HS-27A (cell line): ENCODE measurements around the gene FITM2.
"Not testable (repeated sequence)": the region's sequence is repeated elsewhere in the genome, so short reads cannot be mapped to it uniquely, and the experiment has no call there.

Source experiments
- DNase-seq: peaks from one replicate; pipeline ENCODE4 v3.0.0-alpha.2; 2012; ENCODE audit warnings: low read depth, missing footprints

Gene FITM2

GRCh38 chr20:44331201-44331600 lies 20.2 kb upstream of the FITM2 start:
- no peak for DNase-seq

DNA sequence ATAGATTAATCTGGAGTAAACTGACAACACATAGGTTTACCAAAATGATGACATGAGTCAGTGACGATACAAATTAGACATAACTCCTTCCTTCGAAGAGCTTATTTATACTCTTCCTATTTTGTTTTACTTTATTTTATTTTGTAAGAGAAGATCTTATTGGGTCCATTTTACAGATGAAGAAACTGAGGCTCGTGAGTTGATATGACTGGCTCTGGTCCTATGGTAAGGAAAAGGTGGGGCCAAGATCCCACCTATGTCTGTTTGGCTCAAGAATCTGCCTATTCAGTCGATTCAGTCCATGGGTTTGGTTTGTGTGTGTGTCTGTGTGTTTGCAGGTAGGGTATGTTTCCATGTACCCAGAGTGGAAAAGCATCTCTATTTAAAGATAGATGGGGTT lies 17.4 kb upstream of the FITM2 start:
- DNase-seq = no peak

- DNase-seq = not testable (repeated sequence)
Observed at GRCh38 chr20:44327748-44328147, 16.7 kb upstream of the FITM2 start.

GRCh38 chr20:44326391-44327159 lies 15.6 kb upstream of the FITM2 start:
- no peak for DNase-seq

DNA sequence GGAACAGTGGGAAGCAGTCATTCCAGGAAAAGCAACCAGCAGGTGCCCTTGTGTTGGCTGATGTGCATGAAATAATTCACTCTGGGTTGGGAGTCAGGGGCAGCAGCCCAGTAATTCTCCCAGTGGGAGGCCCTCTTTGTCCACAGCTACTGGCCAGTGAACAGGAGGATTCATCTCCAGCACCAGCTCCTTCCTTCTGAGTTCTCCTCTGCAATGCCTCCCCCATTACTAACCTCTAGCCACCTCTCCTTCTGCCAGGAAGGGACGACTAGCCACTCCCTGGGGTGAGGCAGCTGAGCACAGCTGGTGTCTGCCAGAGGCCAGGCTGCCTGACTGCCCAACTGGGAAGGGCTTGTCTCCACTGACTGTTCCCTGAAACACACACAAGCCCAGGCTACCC lies 13.3 kb upstream of the FITM2 start:
- DNase-seq = no peak

DNA sequence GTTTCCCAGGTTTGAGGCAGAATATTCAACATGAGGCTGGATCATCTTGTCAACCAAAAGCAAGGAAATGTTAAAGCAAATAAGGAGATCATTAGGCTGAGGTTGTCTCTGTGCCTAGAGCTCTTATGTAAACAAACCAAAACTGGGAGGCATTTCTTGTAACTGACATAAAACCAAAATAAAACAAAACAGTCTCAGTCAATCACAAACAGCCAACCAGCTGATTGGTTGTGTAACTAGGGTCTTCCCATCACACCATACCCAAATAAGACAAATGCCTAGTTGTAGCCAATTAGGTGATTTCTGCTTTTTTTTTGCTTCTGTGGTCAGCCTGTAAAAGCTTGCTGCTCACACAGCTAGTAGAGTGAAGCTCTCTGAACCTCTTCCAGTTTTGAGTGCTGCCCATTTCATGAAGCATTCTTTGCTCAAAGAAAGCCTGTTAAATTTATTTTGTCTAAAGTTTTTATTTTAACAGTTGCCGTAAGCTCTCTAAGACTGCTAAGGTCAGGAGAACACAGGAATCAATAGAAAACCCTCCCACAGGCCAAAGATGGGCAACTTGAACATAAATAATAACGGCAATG lies 8.9 kb upstream of the FITM2 start:
- DNase-seq = no peak

DNA sequence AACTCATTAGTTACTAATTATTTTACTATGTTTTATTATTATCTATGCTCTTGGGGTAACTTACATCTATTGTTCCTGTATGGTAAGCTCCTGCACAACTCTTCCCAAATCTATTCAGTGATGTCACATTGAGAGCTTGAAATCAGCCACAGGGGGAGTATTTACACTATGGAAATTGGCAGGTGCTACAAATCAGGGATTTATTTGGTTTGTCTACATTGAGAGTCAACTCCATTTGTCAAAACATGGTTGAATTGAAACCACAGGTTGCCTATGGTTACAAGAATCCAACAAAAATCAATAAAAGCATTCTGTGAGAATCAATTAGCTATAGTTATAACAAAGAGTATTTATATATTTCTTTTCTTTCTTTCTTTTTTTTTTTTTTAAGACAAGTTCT lies 3.9 kb upstream of the FITM2 start:
- DNase-seq = no peak

- no peak for DNase-seq
Observed at GRCh38 chr20:44309763-44310663, 989 bp downstream of the FITM2 start.

- no peak for DNase-seq
Observed at GRCh38 chr20:44306927-44307326, 4.1 kb downstream of the FITM2 start.

- no peak for DNase-seq
Observed at GRCh38 chr20:44304383-44304782, 6.6 kb downstream of the FITM2 start.

- no peak for DNase-seq
Observed at GRCh38 chr20:44302736-44303135, 8.3 kb downstream of the FITM2 start.

- DNase-seq = no peak
Observed at GRCh38 chr20:44302026-44302669, 8.9 kb downstream of the FITM2 start.

DNA sequence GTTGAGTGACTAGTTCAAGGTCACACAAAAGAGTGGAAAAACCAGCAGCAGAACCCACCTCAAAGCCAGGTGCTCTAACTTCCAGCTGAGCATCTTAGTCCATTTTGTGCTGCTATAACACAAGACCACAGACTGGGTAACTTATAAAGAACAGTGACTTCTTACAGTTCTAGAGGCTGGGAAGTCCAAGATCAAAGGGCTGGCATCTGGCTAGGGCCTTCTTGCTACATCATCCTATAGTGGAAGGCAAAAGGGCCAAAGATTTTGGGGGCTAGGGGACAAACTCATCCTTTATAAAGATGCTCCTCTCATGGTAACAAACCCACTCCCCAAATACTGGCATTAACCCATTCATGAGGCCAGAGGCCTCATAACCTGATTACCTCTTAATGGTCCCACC lies 9.7 kb downstream of the FITM2 start:
- no peak for DNase-seq

DNA sequence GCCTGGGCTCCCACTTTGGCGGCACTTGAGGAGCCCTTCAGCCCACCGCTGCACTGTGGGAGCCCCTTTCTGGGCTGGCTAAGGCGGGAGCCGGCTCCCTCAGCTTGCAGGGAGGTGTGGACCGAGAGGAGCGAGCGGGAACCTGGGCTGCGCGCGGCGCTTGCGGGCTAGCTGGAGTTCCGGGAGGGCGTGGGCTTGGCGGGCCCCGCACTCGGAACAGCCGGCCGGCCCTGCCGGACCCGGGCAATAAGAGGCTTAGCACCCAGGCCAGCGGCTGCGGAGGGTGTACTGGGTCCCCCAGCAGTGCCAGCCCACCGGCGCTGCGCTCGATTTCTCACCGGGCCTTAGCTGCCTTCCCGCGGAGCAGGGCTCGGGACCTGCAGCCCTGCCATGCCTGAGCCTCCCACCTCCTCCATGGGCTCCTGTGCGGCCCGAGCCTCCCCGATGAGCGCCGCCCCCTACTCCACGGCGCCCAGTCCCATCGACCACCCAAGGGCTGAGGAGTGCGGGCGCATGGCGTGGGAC lies 11.9 kb downstream of the FITM2 start:
- DNase-seq = not testable (repeated sequence)

GRCh38 chr20:44297721-44298120 lies 13.3 kb downstream of the FITM2 start:
- no peak for DNase-seq

DNA sequence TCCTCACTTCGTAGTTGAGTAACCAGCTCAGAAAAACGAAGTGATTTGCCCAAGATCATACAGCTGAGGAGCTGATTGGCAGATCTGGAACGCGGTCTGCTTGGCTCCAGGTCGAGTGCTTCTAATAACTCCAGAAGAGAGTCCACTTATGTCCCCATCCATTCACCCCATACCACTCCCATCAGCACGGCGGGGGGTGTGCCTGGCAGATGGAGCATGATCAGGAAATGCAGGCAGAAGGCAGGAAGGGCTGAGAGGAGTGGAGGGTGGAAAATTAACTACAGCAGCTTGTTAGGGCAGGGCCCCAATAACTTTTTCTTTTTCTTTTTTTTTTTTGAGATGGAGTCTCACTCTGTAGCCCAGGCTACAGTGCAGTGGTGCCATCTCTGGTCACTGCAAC lies 15.0 kb downstream of the FITM2 start:
- no peak for DNase-seq

DNA sequence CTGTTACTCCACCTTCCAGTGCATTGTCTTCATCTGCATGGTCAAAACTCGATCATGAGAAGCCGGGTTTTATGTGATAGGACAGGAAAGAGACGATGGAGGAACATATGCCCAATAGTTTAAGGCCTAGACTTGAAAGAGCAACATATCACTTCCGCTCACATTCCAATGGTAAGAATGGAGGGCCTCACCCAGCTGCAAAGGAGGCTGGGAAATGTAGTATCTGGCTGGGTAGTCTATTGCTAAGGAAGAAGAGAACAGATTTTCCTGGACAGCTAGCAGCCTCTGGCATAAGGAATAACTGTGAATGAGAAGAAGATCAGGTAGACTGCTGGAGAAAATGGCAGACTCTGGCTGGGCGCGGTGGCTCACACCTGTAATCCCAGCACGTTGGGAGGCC lies 19.2 kb downstream of the FITM2 start:
- no peak for DNase-seq

DNA sequence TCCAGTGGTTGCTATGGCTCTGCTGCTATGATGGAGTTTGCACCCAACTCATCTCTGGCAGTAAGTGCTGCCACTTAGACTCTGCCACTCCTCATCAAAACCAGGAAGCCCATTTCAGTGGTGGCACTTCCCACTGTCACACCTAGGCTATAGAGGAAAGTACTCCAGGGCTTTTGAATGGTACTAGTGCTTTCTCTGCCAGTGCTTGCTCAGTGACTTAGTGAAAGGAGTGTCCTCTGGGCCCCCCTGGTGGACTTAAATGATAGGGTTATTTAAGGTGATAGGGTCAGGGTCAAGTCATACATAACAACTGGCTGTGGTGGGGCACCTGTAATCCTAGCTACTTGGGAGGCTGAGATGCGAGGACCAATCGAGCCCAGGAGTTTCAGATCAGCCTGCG lies 22.8 kb downstream of the FITM2 start:
- no peak for DNase-seq

GRCh38 chr20:44287272-44288097 lies 23.5 kb downstream of the FITM2 start:
- DNase-seq = no peak

- DNase-seq = no peak
Observed at GRCh38 chr20:44284032-44284431, 27.0 kb downstream of the FITM2 start.

DNA sequence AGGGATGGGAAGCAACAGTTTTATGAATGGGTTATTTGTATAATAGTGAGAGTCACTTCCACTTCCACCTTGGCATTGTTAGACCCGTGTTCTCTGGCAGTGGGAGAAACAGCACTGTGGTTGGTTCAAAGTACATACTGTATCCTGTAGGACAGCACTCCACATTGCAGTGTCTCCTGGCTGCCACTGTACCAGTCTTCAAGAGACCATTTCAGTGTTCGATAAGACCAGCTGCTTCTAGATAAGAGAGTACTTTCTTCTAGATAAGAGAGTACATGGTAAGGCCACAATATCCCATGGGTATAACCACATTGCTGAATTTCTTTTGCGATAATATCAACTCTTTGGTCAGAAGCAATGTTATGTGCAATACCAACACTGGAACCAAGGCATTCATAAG lies 28.8 kb downstream of the FITM2 start:
- DNase-seq = no peak
